HG02588 (cell line): Measurements from ENCODE around the gene CCR6.
"Not testable (repeated sequence)": the region's sequence is repeated elsewhere in the genome, so short reads cannot be mapped to it uniquely, and the experiment has no call there.

Experiments used
- ATAC-seq: cut with Tn5 transposase; IDR thresholded peaks from one replicate; pipeline ENCODE4 v1.9.1; 2021; ENCODE audit warnings: mild to moderate bottlenecking, moderate library complexity; ENCODE audit not compliant: unreplicated experiment

The CCR6 gene

DNA sequence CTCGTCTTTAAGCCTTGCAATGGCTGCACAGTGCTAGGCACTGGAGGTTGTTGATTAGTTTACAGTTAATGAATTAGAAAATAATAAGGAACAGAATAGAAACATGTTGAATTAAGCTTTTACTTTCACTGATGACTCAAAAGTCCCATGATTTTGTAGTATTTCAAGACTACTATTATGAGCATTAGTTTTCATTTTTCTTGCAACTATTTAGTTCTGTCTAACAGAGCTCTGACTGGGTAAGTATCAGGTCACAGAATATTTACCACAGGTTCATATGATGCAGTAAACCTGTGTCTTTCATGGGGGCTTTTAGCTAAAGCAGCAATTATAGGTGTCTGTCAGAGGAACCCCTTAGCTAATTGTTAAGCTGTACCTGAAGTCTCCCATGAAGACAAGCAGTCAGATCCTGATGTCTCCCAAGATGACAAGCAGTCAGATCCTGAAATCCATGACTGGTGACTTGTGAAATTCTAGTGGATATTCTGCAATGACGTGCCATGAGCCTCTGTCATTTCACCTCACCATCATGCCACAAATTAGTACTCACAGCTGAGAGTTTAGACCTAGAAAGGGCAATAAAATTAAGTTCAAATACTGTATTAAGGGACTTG lies 43.1 kb downstream of the CCR6 start:
- no peak for ATAC-seq

DNA sequence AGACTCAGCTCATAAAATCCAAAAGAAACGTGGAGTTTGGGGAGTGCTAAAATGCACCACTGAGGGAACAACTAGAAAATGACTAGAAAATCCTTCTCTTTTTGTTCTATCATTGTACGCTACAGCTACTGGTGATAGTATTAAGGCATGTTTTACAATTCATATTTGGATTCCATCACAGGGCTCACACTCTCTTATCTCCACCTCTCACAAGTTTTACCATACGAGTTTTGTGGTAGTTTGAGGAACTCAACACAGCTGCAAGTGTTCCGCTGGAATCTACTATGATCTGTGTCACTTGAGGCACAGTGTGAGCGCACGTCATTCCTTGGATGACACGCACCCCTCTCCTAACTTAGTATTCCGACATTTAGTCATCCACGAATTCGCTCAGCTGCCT lies 44.8 kb downstream of the CCR6 start:
- ATAC-seq, result not testable (repeated sequence)

DNA sequence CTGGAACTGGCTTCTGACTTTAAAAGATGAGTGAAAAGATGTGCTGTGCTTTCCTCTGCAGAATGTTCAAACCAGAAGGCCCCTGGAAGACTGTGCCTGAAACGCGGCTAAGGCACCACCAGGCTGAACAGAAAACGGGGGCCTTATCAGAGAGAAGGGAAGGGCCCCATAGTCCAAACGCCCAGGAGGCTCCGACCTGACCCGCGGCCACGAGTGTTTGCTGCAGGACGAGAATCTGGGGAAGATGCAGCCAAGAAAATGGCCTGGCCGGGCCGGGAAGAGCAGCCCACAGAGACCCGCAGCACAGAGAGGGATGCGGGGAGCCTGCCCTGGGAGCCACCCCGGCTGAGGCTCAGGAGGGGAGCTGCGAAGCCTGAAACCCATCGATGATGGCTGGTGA lies 45.4 kb downstream of the CCR6 start:
- ATAC-seq, result not testable (repeated sequence)

DNA sequence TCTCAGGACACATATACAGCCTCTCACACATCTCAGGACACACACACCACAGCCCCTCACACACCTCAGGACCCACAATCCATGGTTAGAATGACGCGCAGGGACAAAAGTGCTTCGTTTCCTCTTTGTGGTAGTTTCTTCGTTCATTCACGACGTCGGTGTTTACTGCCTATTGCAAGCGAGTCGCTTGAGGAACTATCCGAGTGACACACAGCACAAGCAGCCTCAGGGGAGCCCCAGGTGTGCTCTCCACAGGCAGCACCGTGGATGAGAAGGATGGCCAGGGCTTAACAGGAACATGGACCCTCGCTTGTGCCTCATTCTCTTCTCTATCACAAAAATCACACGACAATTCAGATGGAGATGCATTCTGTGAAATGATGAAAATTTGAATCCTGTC lies 47.0 kb downstream of the CCR6 start:
- not testable (repeated sequence) for ATAC-seq

DNA sequence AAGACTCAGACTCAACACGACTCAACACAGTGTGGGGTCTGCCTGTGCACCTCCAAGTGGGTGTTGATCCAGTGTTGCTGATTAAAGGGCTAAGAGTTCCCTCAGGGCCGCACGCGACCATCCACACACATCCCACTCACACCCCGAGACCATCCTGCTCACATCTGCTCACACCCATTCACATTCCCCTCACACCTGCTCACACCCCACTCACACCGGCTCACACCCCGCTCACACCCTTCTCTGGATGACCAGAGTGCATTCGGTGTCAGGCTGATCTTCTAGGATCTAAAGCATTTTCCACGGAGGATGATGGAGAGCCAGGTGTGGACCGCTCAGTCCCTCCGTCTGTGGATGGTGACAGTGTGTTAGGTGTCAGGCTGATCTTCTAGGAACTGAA lies 48.4 kb downstream of the CCR6 start:
- not testable (repeated sequence) for ATAC-seq

DNA sequence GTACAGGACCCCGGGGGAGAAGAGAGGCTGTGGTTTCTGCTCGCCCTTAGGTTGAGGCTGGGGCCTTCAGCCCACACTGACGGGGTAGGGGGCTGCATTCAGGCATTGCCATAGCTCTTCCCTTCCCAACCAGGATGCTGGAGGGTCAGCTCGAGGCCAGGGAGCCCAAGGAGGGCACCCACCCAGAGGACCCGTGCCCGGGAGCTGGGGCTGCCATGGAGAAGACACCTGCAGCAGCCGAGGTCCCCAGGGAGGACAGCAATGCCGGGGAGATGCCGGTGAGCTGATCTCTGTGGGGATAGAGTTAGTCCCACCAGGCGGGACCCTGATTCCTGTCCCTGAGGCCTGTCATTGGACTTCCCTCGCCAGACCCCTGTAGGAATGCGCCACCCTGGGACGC lies 49.1 kb downstream of the CCR6 start:
- ATAC-seq, result not testable (repeated sequence)

DNA sequence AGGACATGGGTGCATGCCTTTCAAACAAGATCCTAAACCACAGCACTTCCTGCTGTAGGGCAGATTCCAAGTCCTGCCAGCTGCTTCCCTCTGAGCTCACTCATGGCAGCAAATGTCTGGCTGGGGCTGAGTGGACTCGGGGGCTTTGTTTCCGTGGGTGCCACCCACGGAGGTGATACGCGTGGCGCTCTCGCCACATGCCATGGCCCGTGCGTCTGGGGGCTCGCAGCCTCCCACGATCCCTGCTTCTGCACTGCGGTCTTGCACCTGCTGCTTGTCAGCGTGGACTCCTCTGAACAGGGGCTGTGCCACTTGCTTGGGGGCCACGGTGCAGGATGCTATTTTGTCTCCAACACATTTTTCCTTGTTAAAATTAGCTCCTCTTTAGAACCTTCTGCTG lies 54.4 kb downstream of the CCR6 start:
- ATAC-seq, result not testable (repeated sequence)

DNA sequence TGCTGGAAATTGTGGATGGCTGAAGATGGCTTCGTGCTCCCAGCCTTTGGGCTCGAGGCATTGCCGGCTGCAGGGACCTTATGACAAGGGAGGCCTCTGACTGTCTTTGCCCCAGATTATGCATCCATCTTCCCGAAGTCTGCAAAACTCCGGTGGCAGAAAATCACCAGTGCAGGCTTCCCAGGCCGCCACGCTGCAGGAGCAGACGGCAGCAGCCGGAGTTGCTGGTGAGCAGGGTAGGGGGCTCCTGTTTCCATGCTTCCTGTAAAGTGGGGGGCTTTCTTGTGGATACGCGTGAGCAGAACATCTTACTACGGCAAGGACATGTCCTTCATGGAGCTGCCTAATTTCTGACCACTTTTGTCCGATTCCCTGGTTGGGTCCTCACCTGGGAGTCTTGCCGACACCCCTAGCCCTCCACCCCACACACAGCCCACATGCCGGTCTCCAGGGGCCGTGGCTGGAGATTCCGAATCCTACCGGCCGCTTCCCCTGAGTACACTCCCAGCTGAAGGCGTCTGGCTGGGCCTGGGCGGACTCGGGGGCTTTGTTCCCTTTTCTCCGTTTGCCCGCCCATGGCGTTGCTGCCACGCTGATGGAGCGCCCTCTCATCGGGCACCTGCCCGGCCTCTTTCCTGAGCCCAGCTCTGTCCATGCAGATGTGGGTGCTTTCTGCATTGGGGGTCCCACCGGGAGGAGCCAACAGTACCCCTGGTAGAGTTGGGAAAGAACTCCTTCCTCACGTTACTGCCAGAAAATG lies 56.2 kb downstream of the CCR6 start:
- not testable (repeated sequence) for ATAC-seq

DNA sequence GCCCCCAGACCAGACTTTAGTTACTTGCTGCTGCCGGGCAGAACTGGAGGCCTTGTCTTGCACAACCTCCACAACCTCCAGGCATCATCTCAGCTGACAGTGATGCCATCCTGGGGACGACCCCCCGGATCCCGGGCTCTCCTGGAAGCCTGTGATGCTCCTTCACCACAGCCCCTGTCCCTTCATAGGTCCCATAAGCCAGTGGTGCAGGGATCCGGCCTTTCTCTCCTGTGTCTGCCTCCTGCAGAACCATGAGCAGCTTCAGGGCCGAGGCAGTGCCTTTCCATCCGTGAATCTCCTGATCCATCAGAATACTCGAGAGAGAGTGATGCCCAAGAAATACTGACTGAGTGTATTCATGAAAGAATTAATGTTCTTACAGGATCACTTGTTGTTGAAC lies 57.2 kb downstream of the CCR6 start:
- not testable (repeated sequence) for ATAC-seq

DNA sequence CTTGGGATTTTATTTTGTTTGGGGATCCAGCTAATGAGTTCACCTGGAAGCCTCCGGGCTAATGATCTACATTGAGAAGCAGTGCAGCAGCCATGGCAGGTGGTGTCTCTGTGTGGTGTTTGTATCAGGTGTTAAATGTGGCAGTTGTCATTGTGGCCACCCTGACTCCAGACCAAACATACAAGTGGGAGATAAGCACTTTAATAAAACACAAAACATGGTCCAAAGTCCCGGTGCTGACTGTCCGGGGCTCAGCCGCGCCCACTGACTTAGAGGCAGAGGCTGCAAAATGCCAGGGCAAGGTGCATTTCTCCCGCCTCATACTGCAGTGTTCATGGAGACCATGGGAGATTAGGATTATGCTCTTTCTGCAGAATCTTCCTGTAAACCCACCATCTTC lies 58.5 kb downstream of the CCR6 start:
- not testable (repeated sequence) for ATAC-seq

DNA sequence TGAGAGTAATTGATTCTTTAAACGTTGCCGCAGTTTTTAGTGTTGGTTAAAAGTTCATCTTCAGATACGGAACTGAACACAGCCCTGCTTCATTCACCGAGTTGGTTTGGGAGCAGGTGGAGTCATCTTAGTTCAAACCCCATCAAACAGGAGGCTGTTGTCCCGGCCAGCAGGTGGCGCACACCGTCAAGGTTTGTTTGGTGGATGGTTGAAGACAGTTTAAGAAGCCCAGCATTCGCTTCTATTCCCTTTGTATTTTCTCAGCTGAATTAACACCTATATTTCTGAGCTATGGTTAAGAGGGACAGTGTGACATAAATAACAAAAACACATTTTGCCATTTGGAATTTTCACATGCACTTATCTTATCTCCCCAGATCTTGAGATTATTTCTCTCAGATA lies 60.0 kb downstream of the CCR6 start:
- ATAC-seq, result peak; percentile 59

DNA sequence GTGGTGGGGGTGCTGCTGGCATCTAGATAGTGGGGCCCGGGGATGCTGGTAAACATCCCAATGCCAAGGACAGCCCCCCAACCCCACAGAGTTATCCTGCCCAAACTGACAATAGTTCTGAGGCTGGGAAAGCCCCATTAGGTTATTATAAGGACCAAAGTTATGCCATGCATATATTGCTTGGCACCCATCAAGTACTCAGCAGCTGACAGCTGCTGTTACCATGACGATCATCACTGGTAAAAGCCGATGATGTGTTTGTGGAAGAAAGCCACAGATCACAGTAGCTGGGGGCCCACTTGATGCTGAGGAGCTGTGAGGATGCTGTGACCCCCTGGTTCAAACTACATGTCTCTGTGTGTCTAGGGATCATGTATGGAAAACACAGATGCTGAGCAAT lies 62.2 kb downstream of the CCR6 start:
- not testable (repeated sequence) for ATAC-seq

DNA sequence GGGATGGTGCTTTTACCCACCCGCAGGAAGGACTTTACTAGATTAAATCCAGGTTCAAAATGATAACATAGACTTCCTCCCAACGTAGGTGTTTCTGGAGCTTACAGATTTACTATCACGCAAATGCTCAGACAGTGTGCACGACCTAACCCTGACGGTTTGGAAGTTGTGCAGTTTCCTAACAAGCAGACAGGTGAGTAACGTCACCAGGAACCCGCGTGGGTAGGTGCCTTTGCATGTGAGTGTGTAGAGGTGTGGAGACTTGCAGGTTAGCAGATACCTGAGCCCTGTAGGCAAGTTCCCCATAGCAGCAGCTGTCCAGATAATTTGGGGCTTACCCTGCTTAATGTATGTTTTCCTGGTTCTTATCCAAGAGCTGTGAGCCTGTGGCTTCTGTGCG lies 64.4 kb downstream of the CCR6 start:
- not testable (repeated sequence) for ATAC-seq
